Lower leg skin (tissue), 3 donors: ENCODE results near the gene TRAPPC12.

Source experiments
- CTCF ChIP-seq, 3 donors: fragments of 450-650 bp; IDR thresholded peaks; one replicate each; pipeline ENCODE4 v1.5.1; 2016; ENCODE audit warnings: antibody characterized with exemption in 3 of 3, mild to moderate bottlenecking in 3 of 3, moderate library complexity in 2 of 3
- POLR2A ChIP-seq, 2 donors: fragments of 450-650 bp; IDR thresholded peaks; one replicate each; pipeline ENCODE4 v1.6.1; 2016 to 2017; ENCODE audit warnings: antibody characterized with exemption in 2 of 2, mild to moderate bottlenecking in 1 of 2, moderate library complexity in 1 of 2

DNA sequence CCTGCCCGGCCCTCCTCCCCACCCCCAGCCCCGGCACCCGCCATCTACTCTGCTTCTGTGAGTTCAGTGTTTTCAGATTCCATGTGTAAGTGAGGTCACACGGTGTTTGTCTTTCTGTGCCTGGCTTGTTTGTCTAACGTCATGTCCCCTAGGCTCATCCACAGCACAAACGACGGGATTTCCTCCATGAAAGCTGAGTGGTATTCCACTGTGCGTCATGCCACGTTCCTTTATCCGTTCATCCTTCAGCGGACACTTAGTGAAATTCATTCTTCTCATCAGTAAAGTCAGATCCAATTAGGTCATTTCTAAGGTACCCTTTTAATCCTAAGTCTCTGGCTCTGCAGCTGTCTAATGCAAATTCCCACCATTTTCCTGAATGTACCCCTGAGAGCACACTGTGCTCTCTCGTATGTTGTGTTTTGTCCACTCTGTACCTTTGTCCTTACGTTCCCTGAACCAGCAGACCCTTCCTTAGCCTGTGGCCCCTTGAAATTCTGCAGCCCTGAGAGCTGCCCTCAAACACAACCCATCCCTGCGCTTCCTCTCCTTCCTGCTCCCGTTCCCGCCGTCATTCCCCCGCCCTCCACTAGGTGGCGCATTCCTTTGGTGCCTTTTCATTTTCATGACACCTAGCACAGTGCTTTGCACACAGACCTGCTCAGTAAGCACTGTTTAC lies 44.1 kb downstream of the TRAPPC12 start:
- peak in 1 of 3 donors; percentile 90 for TF ChIP-seq CTCF (IDR thresholded peaks at IDR 0.05)
- no peak for TF ChIP-seq POLR2A (IDR thresholded peaks at IDR 0.05)
